ENCODE results near the gene SRGAP2C. TPM values are rescaled to one million over a fixed set of nuclear protein-coding genes. Genes with fewer than 3 reads are reported as not detected.
"Not testable (repeated sequence)": the region's sequence is repeated elsewhere in the genome, so short reads cannot be mapped to it uniquely, and the experiment has no call there.

Gene SRGAP2C
- total RNA-seq, 2 experiments from 2014 or later, result 27.4 to 29.6 TPM

DNA sequence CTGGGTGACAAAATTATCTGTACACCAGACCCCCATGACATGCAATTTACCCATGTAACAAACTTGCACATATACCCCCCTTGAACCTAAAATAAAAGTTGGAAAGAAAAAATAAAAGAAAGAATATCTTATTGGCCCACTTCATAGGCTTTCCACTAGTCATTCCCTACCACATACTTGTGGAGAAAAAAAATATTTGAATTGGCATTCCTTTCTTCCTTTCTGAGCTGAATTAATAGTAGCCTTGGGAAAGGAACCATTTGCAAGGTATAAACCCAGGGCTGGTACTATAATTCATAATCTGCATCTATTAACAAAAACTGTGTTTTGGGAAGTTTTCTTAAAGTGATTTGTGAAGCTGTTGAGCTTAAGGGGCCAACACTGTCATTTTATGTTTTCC is 140.0 kb downstream of the SRGAP2C start:
- H3K27me3 Mint-ChIP-seq; H3K27ac Mint-ChIP-seq; POLR2A ChIA-PET; CTCF ChIA-PET; DNase-seq; H3K9me3 Mint-ChIP-seq; H3K4me3 Mint-ChIP-seq; H3K4me1 Mint-ChIP-seq; H3K36me3 Mint-ChIP-seq (ENCODE audit: low read depth): not testable (repeated sequence)

DNA sequence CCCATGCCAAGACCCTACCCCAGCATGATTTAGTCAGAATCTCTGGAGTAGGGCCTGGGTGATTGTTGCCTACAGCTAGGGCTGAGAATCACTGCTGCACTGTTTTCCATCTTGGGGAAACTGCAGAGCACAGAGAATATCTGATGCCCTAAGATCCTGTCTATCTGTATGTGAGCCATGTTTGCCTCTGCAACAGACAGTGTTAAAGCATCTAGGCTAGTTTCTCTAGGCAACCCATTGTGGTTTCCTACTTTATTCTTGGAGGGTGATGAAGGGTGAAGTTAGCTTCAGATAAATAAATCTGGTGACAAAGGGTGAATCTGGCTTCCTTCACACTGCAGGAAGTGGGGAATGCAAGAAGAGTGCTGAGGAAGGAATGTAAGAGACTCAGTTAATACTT is 147.4 kb downstream of the SRGAP2C start:
- not testable (repeated sequence) for H3K27me3 Mint-ChIP-seq, H3K27ac Mint-ChIP-seq

DNA sequence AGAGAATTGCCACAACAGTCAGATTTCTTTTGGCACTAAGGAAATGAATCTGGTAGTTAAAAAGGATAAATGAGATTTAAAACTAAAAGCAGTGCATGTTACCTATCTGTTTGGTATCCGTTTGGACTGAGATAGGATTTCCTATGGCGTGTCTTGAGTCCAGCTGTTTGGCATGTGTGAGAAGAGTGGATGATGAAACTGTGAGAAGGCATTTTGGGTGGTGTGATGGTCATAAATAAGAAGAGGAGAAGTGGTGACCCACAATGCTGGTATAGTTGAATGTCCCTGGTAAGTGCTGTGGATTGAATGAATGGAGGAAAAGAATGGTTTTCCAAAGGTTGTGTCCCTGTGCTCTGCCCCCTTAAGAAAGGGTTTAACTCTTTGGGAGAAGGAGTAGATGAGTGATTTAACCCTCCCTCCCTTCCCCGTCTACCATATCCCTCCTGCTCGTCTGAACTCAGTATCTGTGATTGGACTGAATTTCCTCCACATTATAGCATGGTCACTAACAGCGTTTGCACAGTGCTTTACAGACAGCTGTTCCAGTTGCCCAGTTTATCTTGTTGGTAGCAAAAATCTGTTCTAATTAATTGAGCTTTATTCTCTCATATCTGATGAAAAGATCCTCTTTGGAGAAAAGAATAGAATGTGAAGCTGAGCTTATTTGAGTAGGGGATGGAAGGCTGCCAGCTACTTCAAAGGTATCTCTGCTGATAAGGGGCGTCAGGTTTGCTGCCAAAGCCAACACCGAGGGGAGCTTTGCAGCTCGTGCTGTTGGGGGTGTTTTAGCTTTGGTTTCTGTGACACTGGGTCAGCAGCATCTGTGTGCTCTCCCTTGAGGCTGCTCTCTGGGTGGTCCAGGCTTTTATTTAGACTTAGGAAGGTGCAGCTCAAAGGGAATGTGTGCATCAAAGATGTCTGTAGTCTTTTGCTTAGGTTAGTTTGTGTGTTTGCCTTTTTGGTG is 148.1 kb downstream of the SRGAP2C start:
- H3K9me3 Mint-ChIP-seq; DNase-seq; H3K36me3 Mint-ChIP-seq (ENCODE audit: low read depth); POLR2A ChIA-PET; H3K27ac Mint-ChIP-seq; H3K27me3 Mint-ChIP-seq; CTCF ChIA-PET; H3K4me3 Mint-ChIP-seq; H3K4me1 Mint-ChIP-seq: not testable (repeated sequence)

More for the DNA sequence above, 147.4 kb downstream of the SRGAP2C start:
- POLR2A ChIA-PET; H3K4me1 Mint-ChIP-seq; H3K9me3 Mint-ChIP-seq; H3K4me3 Mint-ChIP-seq; H3K36me3 Mint-ChIP-seq (ENCODE audit: low read depth); DNase-seq; CTCF ChIA-PET: not testable (repeated sequence)

DNA sequence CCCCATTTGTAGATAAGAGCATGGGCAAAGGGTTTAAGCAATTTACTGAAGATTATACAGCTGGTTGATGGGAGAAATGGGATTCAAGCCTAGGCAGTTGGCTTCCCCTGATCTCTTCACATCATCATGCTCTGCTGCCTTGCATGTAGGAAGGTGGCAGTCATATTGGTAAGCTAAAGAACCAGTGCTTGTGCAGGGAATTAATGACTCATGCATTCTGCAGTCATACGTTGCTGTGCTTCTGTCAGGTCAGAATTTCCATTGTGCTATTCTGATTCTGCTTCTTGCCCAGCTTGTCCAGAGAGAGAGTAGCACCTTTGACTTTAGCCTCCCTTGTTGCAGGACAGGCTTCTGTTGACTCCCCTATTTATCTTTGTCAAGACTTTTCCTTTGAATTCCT is 153.2 kb downstream of the SRGAP2C start:
- H3K4me3 Mint-ChIP-seq; CTCF ChIA-PET; DNase-seq; H3K27ac Mint-ChIP-seq; POLR2A ChIA-PET; H3K36me3 Mint-ChIP-seq (ENCODE audit: low read depth); H3K4me1 Mint-ChIP-seq; H3K9me3 Mint-ChIP-seq; H3K27me3 Mint-ChIP-seq: not testable (repeated sequence)

DNA sequence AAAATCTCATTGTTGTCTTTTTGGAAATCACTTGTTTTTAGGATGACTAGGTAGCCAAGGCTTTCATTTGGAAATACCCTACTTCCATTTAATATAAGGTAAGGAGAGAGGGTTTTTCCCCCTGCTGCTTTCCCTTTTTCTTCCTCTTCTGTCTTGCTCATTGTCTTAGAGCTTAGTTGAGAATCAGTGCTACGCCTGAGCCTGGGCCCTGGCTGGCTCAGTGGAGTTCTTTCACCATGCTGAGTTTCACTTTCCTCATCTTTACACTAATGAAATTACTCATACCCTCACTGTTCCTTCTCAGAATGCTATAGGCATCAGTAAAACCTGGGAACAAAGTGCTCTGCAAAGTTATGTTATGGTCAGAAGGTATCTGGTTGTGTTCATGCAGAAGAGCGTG is 154.8 kb downstream of the SRGAP2C start:
- H3K27ac Mint-ChIP-seq; H3K27me3 Mint-ChIP-seq; CTCF ChIA-PET; H3K9me3 Mint-ChIP-seq; POLR2A ChIA-PET; H3K4me1 Mint-ChIP-seq; DNase-seq; H3K36me3 Mint-ChIP-seq (ENCODE audit: low read depth); H3K4me3 Mint-ChIP-seq: not testable (repeated sequence)

DNA sequence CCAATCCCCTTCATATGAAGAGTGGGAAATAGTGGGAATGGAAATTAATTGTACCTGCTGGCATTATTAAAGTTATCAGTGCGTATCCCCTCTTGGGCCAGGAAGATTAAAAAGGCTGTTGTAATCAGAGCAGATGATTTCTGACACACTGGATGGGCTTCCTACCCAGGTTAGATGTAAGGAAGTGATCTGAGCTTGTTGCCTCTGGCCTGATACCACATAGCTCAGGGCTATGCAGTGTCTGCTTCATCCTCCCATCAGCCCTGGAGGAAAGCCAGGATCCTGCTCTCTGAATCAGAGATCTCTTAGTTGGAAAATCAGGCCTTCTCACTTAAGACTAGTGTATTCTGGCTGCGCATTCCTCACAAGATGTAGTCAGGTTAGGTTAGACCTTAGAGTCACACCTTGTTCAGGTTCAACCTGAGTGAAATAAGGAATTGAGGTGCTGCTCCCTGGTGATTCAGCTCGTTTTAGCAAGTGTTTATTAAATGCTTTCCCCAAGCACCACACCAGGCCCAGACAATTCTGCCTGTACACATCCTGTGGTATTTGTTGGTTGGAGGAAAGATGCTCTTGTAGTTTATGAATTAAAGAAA is 158.6 kb downstream of the SRGAP2C start:
- POLR2A ChIA-PET; CTCF ChIA-PET; H3K27me3 Mint-ChIP-seq; H3K4me1 Mint-ChIP-seq; H3K27ac Mint-ChIP-seq; DNase-seq; H3K36me3 Mint-ChIP-seq (ENCODE audit: low read depth); H3K9me3 Mint-ChIP-seq; H3K4me3 Mint-ChIP-seq: not testable (repeated sequence)

DNA sequence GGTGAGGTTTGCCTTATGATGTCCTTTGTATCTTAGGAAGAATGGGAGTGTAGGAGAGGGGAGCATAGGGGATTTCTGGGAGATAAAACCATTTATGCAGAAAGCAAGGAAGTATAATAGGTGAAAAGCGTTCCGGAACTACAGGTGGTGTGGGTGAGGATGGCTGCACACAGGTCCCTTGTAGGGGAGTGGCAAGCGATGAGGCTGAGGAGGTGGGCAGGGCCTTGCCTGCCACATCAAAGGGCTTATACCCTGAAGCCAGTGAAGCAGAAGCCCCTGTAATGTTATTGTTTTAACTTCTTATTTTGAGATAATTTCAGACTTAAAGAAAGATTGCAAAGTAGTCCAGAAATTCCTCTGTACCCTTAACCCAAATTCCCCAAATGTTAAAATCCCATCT is 159.6 kb downstream of the SRGAP2C start:
- DNase-seq; H3K27ac Mint-ChIP-seq; H3K9me3 Mint-ChIP-seq; POLR2A ChIA-PET; H3K27me3 Mint-ChIP-seq; H3K36me3 Mint-ChIP-seq (ENCODE audit: low read depth); CTCF ChIA-PET; H3K4me3 Mint-ChIP-seq; H3K4me1 Mint-ChIP-seq: not testable (repeated sequence)

DNA sequence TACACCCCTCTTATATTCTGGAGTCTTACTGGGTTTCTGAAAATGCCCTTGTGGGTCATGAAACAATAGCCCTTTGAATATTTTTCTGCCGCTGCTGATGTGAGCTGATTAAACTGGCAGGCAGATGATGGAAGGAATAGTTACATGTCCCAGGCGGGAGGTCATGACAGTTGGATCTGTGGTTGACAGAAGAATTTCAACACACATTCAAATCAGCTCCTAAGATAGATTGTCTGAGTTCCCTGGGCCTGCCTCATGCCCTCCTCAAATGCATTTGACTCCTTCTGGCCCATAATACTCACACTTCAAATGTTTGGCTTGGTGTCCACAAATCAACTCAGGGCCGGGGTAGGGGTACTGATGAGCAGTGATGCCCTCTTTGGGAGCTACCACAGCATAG is 161.9 kb downstream of the SRGAP2C start:
- POLR2A ChIA-PET; H3K9me3 Mint-ChIP-seq; H3K27me3 Mint-ChIP-seq; CTCF ChIA-PET; DNase-seq; H3K36me3 Mint-ChIP-seq (ENCODE audit: low read depth); H3K4me3 Mint-ChIP-seq; H3K27ac Mint-ChIP-seq; H3K4me1 Mint-ChIP-seq: not testable (repeated sequence)

DNA sequence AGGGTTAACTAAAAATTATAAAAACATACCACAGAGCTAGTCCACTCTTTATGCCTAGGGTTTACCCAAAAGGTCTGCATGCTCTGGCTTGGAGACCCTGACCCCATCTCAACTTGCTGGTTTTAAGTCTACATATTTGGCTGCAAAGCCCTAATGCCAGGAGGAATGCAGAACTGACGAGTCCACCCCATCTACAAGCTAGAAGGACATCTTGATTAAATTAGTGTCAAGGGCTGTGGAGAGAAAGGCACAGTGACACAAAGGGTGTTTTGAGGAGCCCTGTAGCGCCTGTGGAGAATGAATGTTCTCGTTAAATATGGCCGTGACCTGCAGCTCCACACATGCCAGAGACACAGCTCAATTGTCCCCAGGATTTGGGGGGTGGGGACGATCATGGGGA is 162.7 kb downstream of the SRGAP2C start:
- H3K4me1 Mint-ChIP-seq; POLR2A ChIA-PET; H3K27me3 Mint-ChIP-seq; CTCF ChIA-PET; H3K36me3 Mint-ChIP-seq (ENCODE audit: low read depth); H3K9me3 Mint-ChIP-seq; H3K4me3 Mint-ChIP-seq; H3K27ac Mint-ChIP-seq; DNase-seq: not testable (repeated sequence)

DNA sequence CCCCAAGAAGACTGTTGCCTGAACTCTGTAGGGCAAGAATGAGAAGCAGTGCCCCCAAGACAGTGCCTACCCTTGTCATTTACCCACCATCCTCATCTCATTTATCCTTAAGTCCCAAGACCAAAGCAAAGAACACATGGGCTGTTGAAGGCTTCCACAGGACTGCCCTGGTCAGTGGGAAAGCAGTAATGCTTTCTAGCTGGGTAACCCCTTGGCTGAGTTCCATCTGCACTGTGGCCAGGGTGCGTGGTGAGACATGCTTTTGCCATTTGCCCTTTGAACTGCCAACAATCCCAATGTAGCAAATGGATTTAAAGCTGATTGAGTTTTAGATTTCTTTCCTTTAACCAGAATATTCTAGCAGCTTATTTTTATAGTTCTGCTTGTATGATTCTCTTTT is 163.3 kb downstream of the SRGAP2C start:
- H3K4me3 Mint-ChIP-seq; POLR2A ChIA-PET; DNase-seq; H3K36me3 Mint-ChIP-seq (ENCODE audit: low read depth); H3K4me1 Mint-ChIP-seq; H3K9me3 Mint-ChIP-seq; H3K27ac Mint-ChIP-seq; CTCF ChIA-PET; H3K27me3 Mint-ChIP-seq: not testable (repeated sequence)

DNA sequence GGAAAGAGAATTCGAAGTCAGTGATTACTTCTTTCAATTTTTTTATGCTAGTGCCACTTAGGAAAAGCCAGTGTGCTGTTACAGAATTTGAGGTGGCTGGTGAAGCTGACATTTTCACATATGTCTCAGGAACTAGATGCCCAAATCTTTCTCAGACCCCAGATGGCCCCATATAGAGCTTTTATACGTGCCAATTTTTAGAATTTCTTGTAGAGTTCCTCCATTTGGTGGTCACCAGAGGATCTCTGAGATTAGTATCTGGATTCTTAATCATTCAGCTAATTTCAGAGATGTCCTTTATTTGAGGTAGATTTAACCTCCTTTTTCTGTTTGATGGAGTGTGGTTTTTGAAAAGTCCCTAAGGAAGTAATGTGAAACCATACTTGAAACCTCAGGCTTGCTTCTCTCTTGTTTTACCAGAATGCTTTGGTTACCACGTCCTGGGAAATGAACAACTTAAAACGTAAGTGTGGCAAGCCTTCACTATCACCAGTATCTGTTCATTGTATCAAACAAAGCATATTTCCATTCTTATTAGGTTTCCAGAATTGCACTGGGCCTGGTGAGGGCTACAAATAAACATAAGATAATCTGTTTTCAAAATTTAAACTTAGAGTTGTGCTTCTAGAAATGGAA is 164.7 kb downstream of the SRGAP2C start:
- CTCF ChIA-PET; H3K36me3 Mint-ChIP-seq (ENCODE audit: low read depth): not testable (repeated sequence)

DNA sequence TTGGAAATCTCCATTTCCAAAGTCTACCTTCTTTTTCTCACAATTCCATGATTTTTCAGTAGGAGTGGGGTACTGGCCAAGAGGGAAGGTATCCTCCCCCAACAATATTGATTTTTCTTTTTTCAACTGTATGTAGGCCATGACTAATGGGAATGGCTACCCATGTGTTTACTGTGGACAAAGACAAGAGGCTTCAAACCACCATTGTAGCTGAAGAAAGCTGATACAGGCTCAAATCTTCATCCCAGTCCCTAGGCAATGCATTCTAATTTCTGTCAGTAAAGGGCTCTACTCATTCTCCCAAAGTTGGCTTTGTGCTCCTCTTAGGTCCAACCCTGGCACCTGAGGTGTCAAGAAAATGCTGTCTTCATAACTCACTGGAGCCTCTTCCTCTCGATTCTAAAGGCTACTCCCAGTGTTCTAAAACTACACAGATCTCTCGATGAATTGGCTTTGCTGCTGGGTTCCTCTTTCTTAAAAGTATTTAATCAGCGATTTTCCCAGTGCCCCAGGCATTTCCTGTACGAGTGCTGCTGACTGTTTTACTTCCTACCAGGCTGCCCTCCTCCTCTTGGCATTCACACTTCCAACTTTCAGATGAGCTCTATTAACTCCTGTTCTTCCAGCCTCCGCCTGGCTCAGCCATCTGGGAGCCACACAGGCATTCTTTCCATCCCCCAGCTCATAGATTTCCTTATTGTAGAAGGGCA is 171.1 kb downstream of the SRGAP2C start:
- H3K36me3 Mint-ChIP-seq (ENCODE audit: low read depth); CTCF ChIA-PET; H3K4me3 Mint-ChIP-seq; POLR2A ChIA-PET; DNase-seq; H3K27ac Mint-ChIP-seq; H3K27me3 Mint-ChIP-seq; H3K9me3 Mint-ChIP-seq; H3K4me1 Mint-ChIP-seq: not testable (repeated sequence)

More for the DNA sequence above, 164.7 kb downstream of the SRGAP2C start:
- H3K4me3 Mint-ChIP-seq, POLR2A ChIA-PET, H3K9me3 Mint-ChIP-seq, DNase-seq, H3K27me3 Mint-ChIP-seq, H3K4me1 Mint-ChIP-seq, H3K27ac Mint-ChIP-seq: not testable (repeated sequence)

DNA sequence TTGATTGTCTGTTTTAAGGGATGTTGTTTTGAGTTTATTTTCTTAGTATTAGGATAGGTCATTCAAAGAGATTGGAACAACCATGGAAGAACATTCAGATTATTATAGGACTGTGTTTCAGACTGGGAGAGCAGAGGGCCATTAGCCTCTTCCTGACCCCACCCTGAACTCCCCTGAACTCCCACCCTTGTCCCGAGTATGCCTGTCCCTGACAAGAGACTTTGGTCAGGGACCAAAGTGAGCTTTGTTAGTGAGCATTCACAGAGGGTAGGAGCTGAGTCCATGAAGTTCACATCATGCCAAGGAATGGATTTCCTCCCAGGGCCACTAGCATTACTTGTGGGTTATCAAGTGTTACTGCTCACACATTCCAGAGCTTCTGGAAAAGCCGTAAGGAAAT is 172.0 kb downstream of the SRGAP2C start:
- H3K9me3 Mint-ChIP-seq; POLR2A ChIA-PET; H3K27ac Mint-ChIP-seq; H3K4me3 Mint-ChIP-seq; DNase-seq; H3K4me1 Mint-ChIP-seq; H3K27me3 Mint-ChIP-seq; H3K36me3 Mint-ChIP-seq (ENCODE audit: low read depth); CTCF ChIA-PET: not testable (repeated sequence)
